OCI-LY7 (cell line): ENCODE data around the gene OSTC.

Experiments
- EZH2phosphoT487 ChIP-seq: fragments of 200-600 bp; sonication (generic); IDR thresholded peaks from 2 replicates; pipeline ENCODE4 v1.6.1; 2018; ENCODE audit warnings: low read depth, borderline replicate concordance, mild to moderate bottlenecking, mixed run types, antibody characterized with exemption, low read length, moderate library complexity, mixed read lengths
- TF ChIP-seq, protein P1 (sequence below): fragments of 200-600 bp; sonication (generic); conservative IDR thresholded peaks from 2 replicates; pipeline ENCODE4 v1.5.1; 2014; ENCODE audit warnings: mild to moderate bottlenecking, antibody characterized with exemption, low read length, moderate library complexity, mixed read lengths

GRCh38 chr4:108717386-108717785, 67.0 kb downstream of the OSTC start:
- TF ChIP-seq, protein P1, sequence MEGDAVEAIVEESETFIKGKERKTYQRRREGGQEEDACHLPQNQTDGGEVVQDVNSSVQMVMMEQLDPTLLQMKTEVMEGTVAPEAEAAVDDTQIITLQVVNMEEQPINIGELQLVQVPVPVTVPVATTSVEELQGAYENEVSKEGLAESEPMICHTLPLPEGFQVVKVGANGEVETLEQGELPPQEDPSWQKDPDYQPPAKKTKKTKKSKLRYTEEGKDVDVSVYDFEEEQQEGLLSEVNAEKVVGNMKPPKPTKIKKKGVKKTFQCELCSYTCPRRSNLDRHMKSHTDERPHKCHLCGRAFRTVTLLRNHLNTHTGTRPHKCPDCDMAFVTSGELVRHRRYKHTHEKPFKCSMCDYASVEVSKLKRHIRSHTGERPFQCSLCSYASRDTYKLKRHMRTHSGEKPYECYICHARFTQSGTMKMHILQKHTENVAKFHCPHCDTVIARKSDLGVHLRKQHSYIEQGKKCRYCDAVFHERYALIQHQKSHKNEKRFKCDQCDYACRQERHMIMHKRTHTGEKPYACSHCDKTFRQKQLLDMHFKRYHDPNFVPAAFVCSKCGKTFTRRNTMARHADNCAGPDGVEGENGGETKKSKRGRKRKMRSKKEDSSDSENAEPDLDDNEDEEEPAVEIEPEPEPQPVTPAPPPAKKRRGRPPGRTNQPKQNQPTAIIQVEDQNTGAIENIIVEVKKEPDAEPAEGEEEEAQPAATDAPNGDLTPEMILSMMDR = no peak
- TF ChIP-seq EZH2phosphoT487 = no peak
